Measurements from ENCODE around the gene KCNN3.

The KCNN3 gene

GRCh38 chr1:154774175-154774855 is 95.8 kb downstream of the KCNN3 start:
- no peak overlapping the region for H3K27ac ChIP-seq
- no peak for TF ChIP-seq CTCF (IDR thresholded peaks at IDR 0.05)
- no peak for TF ChIP-seq ZFX (IDR thresholded peaks at IDR 0.05; ENCODE audit: borderline replicate concordance)

- H3K27ac ChIP-seq: no peak overlapping the region
- TF ChIP-seq ZFX (IDR thresholded peaks at IDR 0.05; ENCODE audit: borderline replicate concordance) (no peak), CTCF (IDR thresholded peaks at IDR 0.05) (no peak)
Observed at GRCh38 chr1:154773551-154773950, 96.5 kb downstream of the KCNN3 start.

GRCh38 chr1:154772606-154773506 is 97.2 kb downstream of the KCNN3 start:
- H3K27ac ChIP-seq: no peak overlapping the region
- TF ChIP-seq ZFX (IDR thresholded peaks at IDR 0.05; ENCODE audit: borderline replicate concordance) (no peak), CTCF (IDR thresholded peaks at IDR 0.05) (no peak)

- TF ChIP-seq ZFX (IDR thresholded peaks at IDR 0.05; ENCODE audit: borderline replicate concordance) (no peak), CTCF (IDR thresholded peaks at IDR 0.05) (no peak)
- no peak overlapping the region for H3K27ac ChIP-seq
Observed at GRCh38 chr1:154772056-154772455, 98.0 kb downstream of the KCNN3 start.

- TF ChIP-seq CTCF (IDR thresholded peaks at IDR 0.05): no peak
- no peak for TF ChIP-seq ZFX (IDR thresholded peaks at IDR 0.05; ENCODE audit: borderline replicate concordance)
- no peak overlapping the region for H3K27ac ChIP-seq
Observed at GRCh38 chr1:154770897-154771594, 99.0 kb downstream of the KCNN3 start.

- no peak overlapping the region for H3K27ac ChIP-seq
- TF ChIP-seq ZFX (IDR thresholded peaks at IDR 0.05; ENCODE audit: borderline replicate concordance) (no peak), CTCF (IDR thresholded peaks at IDR 0.05) (no peak)
Observed at GRCh38 chr1:154769193-154769895, 100.7 kb downstream of the KCNN3 start.
